GM06990 (cell line): Measurements from ENCODE around the gene GREB1.

Source experiments
- DNase-seq: peaks from one replicate; pipeline ENCODE4 v3.0.0-alpha.2; 2011; ENCODE audit not compliant: insufficient read length; ENCODE audit errors: extremely low read depth
- H3K27me3 ChIP-seq: replicated peaks from 2 replicates; pipeline ENCODE4 v1.6.0; 2011; ENCODE audit warnings: low read length; ENCODE audit not compliant: control insufficient read depth, insufficient read depth
- H3K36me3 ChIP-seq: 2 replicates; pipeline ENCODE4 v1.5.1; 2011; ENCODE audit warnings: low read length; ENCODE audit not compliant: control insufficient read depth, insufficient read depth
- H3K4me3 ChIP-seq: replicated peaks from 2 replicates; pipeline ENCODE4 v1.5.1; 2011; ENCODE audit warnings: low read depth, mild to moderate bottlenecking, control low read depth, low read length
- CTCF ChIP-seq: IDR thresholded peaks from 2 replicates; pipeline ENCODE4 v1.5.1; 2011; ENCODE audit warnings: low read length, control low read depth, mild to moderate bottlenecking, inconsistent platforms; ENCODE audit not compliant: insufficient read depth, poor library complexity, severe bottlenecking

The GREB1 gene

GRCh38 chr2:11569636-11570035 lies 35.8 kb downstream of the GREB1 start:
- Histone ChIP-seq H3K4me3 (no peak overlapping the region), H3K36me3 (no peaks in the 10 kb centered on the region; the same call in 1 of the 2 replicates), H3K27me3 (no peaks in the 10 kb centered on the region; the same call in none of the 2 replicates)
- TF ChIP-seq CTCF = no peak
- no peak for DNase-seq

GRCh38 chr2:11571170-11571569 lies 37.3 kb downstream of the GREB1 start:
- H3K36me3 ChIP-seq = no peaks in the 10 kb centered on the region; the same call in 1 of the 2 replicates
- H3K27me3 ChIP-seq = no peaks in the 10 kb centered on the region; the same call in none of the 2 replicates
- H3K4me3 ChIP-seq = no peak overlapping the region
- no peak for TF ChIP-seq CTCF
- DNase-seq = no peak

GRCh38 chr2:11572996-11573395 lies 39.2 kb downstream of the GREB1 start:
- no peaks in the 10 kb centered on the region; the same call in 1 of the 2 replicates for H3K36me3 ChIP-seq
- no peaks in the 10 kb centered on the region; the same call in none of the 2 replicates for H3K27me3 ChIP-seq
- TF ChIP-seq CTCF = no peak
- DNase-seq = no peak
- H3K4me3 ChIP-seq = no peak overlapping the region

GRCh38 chr2:11573418-11574175 lies 39.8 kb downstream of the GREB1 start:
- Histone ChIP-seq H3K4me3 (no peak overlapping the region), H3K27me3 (no peaks in the 10 kb centered on the region; the same call in 1 of the 2 replicates), H3K36me3 (no peaks in the 10 kb centered on the region; the same call in 1 of the 2 replicates)
- TF ChIP-seq CTCF = no peak
- no peak for DNase-seq

- no peak for DNase-seq
- TF ChIP-seq CTCF = no peak
- Histone ChIP-seq H3K36me3 (no peaks in the 10 kb centered on the region; the same call in 1 of the 2 replicates), H3K27me3 (no peaks in the 10 kb centered on the region; the same call in 1 of the 2 replicates), H3K4me3 (no peak overlapping the region)
Measured at GRCh38 chr2:11574176-11575046, 40.6 kb downstream of the GREB1 start.
